Activated CD8-positive, alpha-beta T cell treated with anti-CD3 and anti-CD28 coated beads for 36 hours (primary cell): ENCODE measurements around the gene PRELID3B. TPM values are rescaled to one million over a fixed set of nuclear protein-coding genes. Genes with fewer than 3 reads are reported as not detected.

ENCODE experiments used
- ATAC-seq: fragments of 200-7000 bp; cut with Tn5 transposase; one replicate; pipeline ENCODE4 v1.10.0; 2021; ENCODE audit warnings: mild to moderate bottlenecking, moderate library complexity
- CTCF ChIA-PET: fragments of 350-600 bp; sonication (Branson Sonifier 250); formaldehyde crosslinking; loops from one replicate; lab custom pipeline; 2021; ENCODE audit warnings: antibody characterized with exemption; lab: Charles Lee
- POLR2A ChIA-PET: fragments of 350-600 bp; sonication (Branson Sonifier 250); formaldehyde crosslinking; loops from one replicate; lab custom pipeline; 2021; ENCODE audit warnings: antibody characterized with exemption; lab: Charles Lee
- DNase-seq: peaks from one replicate; pipeline ENCODE4 v3.0.0-alpha.2; 2020
- H3K27ac Mint-ChIP-seq: one replicate; pipeline ENCODE4 v1.8.0; 2021; ENCODE audit warnings: mild to moderate bottlenecking, mixed read lengths
- H3K27me3 Mint-ChIP-seq: one replicate; pipeline ENCODE4 v1.8.0; 2021; ENCODE audit warnings: mixed read lengths
- H3K36me3 Mint-ChIP-seq: one replicate; pipeline ENCODE4 v1.8.0; 2021; ENCODE audit warnings: low read depth, mixed read lengths
- H3K4me1 Mint-ChIP-seq: one replicate; pipeline ENCODE4 v1.8.0; 2021; ENCODE audit warnings: low read depth, mixed read lengths
- H3K4me3 Mint-ChIP-seq: one replicate; pipeline ENCODE4 v1.8.0; 2021; ENCODE audit warnings: mild to moderate bottlenecking, moderate library complexity, mixed read lengths
- H3K9me3 Mint-ChIP-seq: one replicate; pipeline ENCODE4 v1.8.0; 2021; ENCODE audit warnings: mixed read lengths
- intact Hi-C: fragments of 100-400 bp; cut with micrococcal nuclease; formaldehyde crosslinking; loops from one replicate; pipeline ENCODE4 v1.10.0; 2022
- total RNA-seq, 2 experiments: library from RNA; stranded (reverse); gene quantifications; one replicate each; pipeline ENCODE4 v1.2.3, GENCODE V29; 2021
- TF ChIP-seq, protein P1 (sequence below): fragments of 200-600 bp; IDR thresholded peaks from one replicate; pipeline ENCODE4 v1.8.0; 2022; ENCODE audit warnings: antibody characterized with exemption, mild to moderate bottlenecking

PRELID3B gene
- total RNA-seq, 2 experiments from 2014 or later, result 140 to 145 TPM

DNA sequence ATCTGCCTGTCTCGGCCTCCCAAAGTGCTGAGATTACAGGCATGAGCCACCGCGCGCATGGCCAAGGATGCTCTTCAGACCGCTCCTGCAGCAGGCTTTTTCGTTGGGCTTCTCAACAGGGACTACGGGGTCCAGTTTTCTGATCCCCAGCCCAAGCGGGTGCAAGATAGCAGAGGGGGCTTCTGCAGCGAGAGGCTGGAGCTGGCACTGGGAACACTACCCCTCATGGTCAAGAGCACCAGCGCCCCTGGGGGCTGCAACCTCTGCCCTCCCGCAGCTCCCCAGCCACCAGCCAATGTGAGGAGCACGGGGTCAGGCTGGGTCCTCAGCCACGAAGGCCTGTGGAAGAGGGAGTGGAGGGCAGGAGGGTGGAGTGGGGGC, 41.5 kb downstream of the PRELID3B start:
- DNase-seq, result no peak
- Mint-ChIP-seq H3K4me3 (no peak overlapping the region), H3K36me3 (peaks cover 21% of the 10 kb centered on the region), H3K4me1 (peaks cover 22% of the 10 kb centered on the region), H3K27ac (no peak overlapping the region), H3K9me3 (no peaks in the 10 kb centered on the region), H3K27me3 (no peaks in the 10 kb centered on the region)
- ChIA-PET POLR2A (interaction anchor here (0.6 to 1.4 kb wide), 2 partner anchors 19 to 84 kb away, joined by 3 to 4 read pairs; no protein-coding TSS in a partner anchor), CTCF (no interaction called here)
- ATAC-seq, result no peak
- TF ChIP-seq, protein P1, sequence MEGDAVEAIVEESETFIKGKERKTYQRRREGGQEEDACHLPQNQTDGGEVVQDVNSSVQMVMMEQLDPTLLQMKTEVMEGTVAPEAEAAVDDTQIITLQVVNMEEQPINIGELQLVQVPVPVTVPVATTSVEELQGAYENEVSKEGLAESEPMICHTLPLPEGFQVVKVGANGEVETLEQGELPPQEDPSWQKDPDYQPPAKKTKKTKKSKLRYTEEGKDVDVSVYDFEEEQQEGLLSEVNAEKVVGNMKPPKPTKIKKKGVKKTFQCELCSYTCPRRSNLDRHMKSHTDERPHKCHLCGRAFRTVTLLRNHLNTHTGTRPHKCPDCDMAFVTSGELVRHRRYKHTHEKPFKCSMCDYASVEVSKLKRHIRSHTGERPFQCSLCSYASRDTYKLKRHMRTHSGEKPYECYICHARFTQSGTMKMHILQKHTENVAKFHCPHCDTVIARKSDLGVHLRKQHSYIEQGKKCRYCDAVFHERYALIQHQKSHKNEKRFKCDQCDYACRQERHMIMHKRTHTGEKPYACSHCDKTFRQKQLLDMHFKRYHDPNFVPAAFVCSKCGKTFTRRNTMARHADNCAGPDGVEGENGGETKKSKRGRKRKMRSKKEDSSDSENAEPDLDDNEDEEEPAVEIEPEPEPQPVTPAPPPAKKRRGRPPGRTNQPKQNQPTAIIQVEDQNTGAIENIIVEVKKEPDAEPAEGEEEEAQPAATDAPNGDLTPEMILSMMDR, result no peak
- intact Hi-C loops, result no loop called here

DNA sequence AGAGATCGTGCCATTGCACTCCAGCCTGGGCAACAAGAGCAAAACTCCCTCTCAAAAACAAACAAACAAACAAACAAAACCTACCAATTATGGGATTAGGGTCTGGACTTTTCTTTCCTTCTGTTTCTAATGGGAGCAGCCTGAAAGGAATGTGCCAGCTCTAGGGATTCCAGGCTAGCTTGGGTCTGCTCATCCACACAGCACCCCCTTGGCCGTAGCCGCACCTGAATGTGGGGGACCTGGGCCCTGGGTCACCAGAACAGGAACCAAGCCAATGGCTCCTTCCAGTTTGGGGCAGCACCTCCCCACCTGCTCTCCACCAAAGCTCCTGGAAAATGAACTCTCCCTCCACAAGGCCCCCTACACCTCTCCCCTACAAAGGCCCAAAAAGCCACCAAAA, 42.3 kb downstream of the PRELID3B start:
- TF ChIP-seq, protein P1, result no peak
- intact Hi-C loops, result no loop called here
- H3K4me3 Mint-ChIP-seq, result no peak overlapping the region
- POLR2A ChIA-PET, result interaction anchor here (0.6 to 1.5 kb wide), 5 partner anchors 14 to 84 kb away, joined by 3 to 4 read pairs (median 4); no protein-coding TSS in a partner anchor
- H3K9me3 Mint-ChIP-seq, result no peaks in the 10 kb centered on the region
- peaks cover 17% of the 10 kb centered on the region for H3K4me1 Mint-ChIP-seq
- ATAC-seq (no peak), DNase-seq (no peak)
- CTCF ChIA-PET, result no interaction called here
- H3K36me3 Mint-ChIP-seq, result peaks cover 29% of the 10 kb centered on the region
- H3K27me3 Mint-ChIP-seq, result no peaks in the 10 kb centered on the region
- H3K27ac Mint-ChIP-seq, result no peak overlapping the region

- Mint-ChIP-seq H3K4me1 (no peaks in the 10 kb centered on the region), H3K27me3 (no peaks in the 10 kb centered on the region), H3K27ac (no peak overlapping the region), H3K4me3 (no peak overlapping the region), H3K36me3 (peaks cover 34% of the 10 kb centered on the region), H3K9me3 (no peaks in the 10 kb centered on the region)
- ChIA-PET POLR2A (interaction anchor here (0.6 to 1.5 kb wide), 4 partner anchors 9 to 110 kb away, joined by 3 to 4 read pairs (median 3); no protein-coding TSS in a partner anchor), CTCF (interaction anchor here (0.9 kb wide), 1 partner anchor 17 kb away, joined by 4 read pairs; no protein-coding TSS in a partner anchor)
- no peak for DNase-seq
- TF ChIP-seq, protein P1, result no peak
- ATAC-seq, result no peak
- intact Hi-C loops, result no loop called here
Observed at GRCh38 chr20:58998656-58999055, 43.9 kb downstream of the PRELID3B start.

- H3K27me3 Mint-ChIP-seq, result no peaks in the 10 kb centered on the region
- H3K36me3 Mint-ChIP-seq, result peaks cover 39% of the 10 kb centered on the region
- no peak overlapping the region for H3K27ac Mint-ChIP-seq
- POLR2A ChIA-PET, result interaction anchor here (1.3 to 2.0 kb wide), 3 partner anchors 11 to 18 kb away, joined by 3 to 13 read pairs (median 5); no protein-coding TSS in a partner anchor
- no peak for DNase-seq
- H3K4me3 Mint-ChIP-seq, result no peak overlapping the region
- TF ChIP-seq, protein P1, result no peak
- no peak for ATAC-seq
- CTCF ChIA-PET, result no interaction called here
- intact Hi-C loops, result no loop called here
- H3K4me1 Mint-ChIP-seq, result no peaks in the 10 kb centered on the region
- H3K9me3 Mint-ChIP-seq, result no peaks in the 10 kb centered on the region
Observed at GRCh38 chr20:58997141-58997770, 45.3 kb downstream of the PRELID3B start.

GRCh38 chr20:58996226-58996611, 46.4 kb downstream of the PRELID3B start:
- Mint-ChIP-seq H3K9me3 (no peaks in the 10 kb centered on the region), H3K4me1 (no peaks in the 10 kb centered on the region), H3K27me3 (no peaks in the 10 kb centered on the region), H3K27ac (peak overlapping the region; percentile 46), H3K4me3 (no peak overlapping the region), H3K36me3 (peaks cover 42% of the 10 kb centered on the region)
- TF ChIP-seq, protein P1, result no peak
- DNase-seq, result no peak
- intact Hi-C loops, result no loop called here
- POLR2A ChIA-PET, result interaction anchor here (1.0 to 2.0 kb wide), 5 partner anchors 9 to 19 kb away, joined by 3 to 13 read pairs (median 5); no protein-coding TSS in a partner anchor
- CTCF ChIA-PET, result no interaction called here
- ATAC-seq, result no peak
